Tibial nerve (tissue), 4 donors: ENCODE results near the gene CACNG3. TPM values are rescaled to one million over a fixed set of nuclear protein-coding genes. Genes with fewer than 3 reads are reported as not detected.
"Not testable (repeated sequence)": the region's sequence is repeated elsewhere in the genome, so short reads cannot be mapped to it uniquely, and the experiment has no call there.

Source experiments
- DNase-seq, 2 donors: peaks; one replicate each; pipeline ENCODE4 v3.0.0-alpha.2; 2019; ENCODE audit warnings: low spot score in 2 of 2
- H3K27ac ChIP-seq, 4 donors: fragments of 200-600 bp; sonication (generic) in 3 of 4; one replicate each; pipeline ENCODE4 v1.5.1; 2017 to 2019; ENCODE audit warnings: mild to moderate bottlenecking in 1 of 4
- H3K27me3 ChIP-seq, 2 donors: fragments of 200-600 bp; sonication (generic) in 1 of 2; one replicate each; pipeline versions ENCODE4 v1.5.1 to v1.6.0; 2017 to 2019
- H3K36me3 ChIP-seq, 3 donors: fragments of 200-600 bp; sonication (generic); one replicate each; pipeline ENCODE4 v1.5.1; 2018 to 2019
- H3K4me1 ChIP-seq, 4 donors: fragments of 200-600 bp; sonication (generic) in 3 of 4; one replicate each; pipeline ENCODE4 v1.5.1; 2017 to 2019
- H3K4me3 ChIP-seq, 4 donors: fragments of 200-600 bp; sonication (generic) in 3 of 4; one replicate each; pipeline ENCODE4 v1.5.1; 2017 to 2019; ENCODE audit warnings: mild to moderate bottlenecking in 1 of 4, moderate library complexity in 1 of 4
- H3K9me3 ChIP-seq, 4 donors: fragments of 200-600 bp; sonication (generic) in 3 of 4; one replicate each; pipeline ENCODE4 v1.5.1; 2017 to 2019
- EP300 ChIP-seq, 2 donors: sonication (generic); formaldehyde crosslinking; IDR thresholded peaks; one replicate each; pipeline ENCODE4 v1.6.1; 2017; ENCODE audit warnings: antibody characterized with exemption in 2 of 2, mild to moderate bottlenecking in 1 of 2
- POLR2A ChIP-seq, 2 donors: fragments of 450-650 bp; IDR thresholded peaks; one replicate each; pipeline ENCODE4 v1.6.1; 2017; ENCODE audit warnings: antibody characterized with exemption in 2 of 2, mild to moderate bottlenecking in 2 of 2, moderate library complexity in 2 of 2
- WGBS, 2 donors: methylation state at CpG; one replicate each; pipeline ENCODE4 v1.1.5; 2018; 5-methylcytosine and 5-hydroxymethylcytosine counted together
- total RNA-seq, 4 donors: library from RNA; depleted of rRNA; stranded (reverse); fragments of >200 nt; gene quantifications; one replicate each; pipeline ENCODE4 v1.1.0, GENCODE V29; 2016
- TF ChIP-seq, protein P1 (sequence below), 5 experiments: fragments of 200-600 bp in 3 of 5; fragments of 450-650 bp in 2 of 5; sonication (generic) in 3 of 5; IDR thresholded peaks; one replicate each; pipeline ENCODE4 v1.5.1; 2016 to 2019; ENCODE audit warnings: antibody characterized with exemption in 5 of 5, mild to moderate bottlenecking in 3 of 5, moderate library complexity in 2 of 5

The CACNG3 gene
- total RNA-seq, 4 donors from 2014 or later, result not detected

- 73 to 81% methylated on average over 5 of the region's 5 CpGs for WGBS, 2 donors
- no peak for DNase-seq
- Histone ChIP-seq H3K9me3 (peaks cover 0 to 25% (median 2%) of the 10 kb centered on the region in 4 donors), H3K4me3 (no peak overlapping the region), H3K36me3 (no peaks in the 10 kb centered on the region), H3K27me3 (no peaks in the 10 kb centered on the region), H3K27ac (no peak overlapping the region), H3K4me1 (no peaks in the 10 kb centered on the region)
- TF ChIP-seq EP300 (IDR thresholded peaks at IDR 0.05) (no peak), POLR2A (IDR thresholded peaks at IDR 0.05) (no peak)
- TF ChIP-seq, protein P1, sequence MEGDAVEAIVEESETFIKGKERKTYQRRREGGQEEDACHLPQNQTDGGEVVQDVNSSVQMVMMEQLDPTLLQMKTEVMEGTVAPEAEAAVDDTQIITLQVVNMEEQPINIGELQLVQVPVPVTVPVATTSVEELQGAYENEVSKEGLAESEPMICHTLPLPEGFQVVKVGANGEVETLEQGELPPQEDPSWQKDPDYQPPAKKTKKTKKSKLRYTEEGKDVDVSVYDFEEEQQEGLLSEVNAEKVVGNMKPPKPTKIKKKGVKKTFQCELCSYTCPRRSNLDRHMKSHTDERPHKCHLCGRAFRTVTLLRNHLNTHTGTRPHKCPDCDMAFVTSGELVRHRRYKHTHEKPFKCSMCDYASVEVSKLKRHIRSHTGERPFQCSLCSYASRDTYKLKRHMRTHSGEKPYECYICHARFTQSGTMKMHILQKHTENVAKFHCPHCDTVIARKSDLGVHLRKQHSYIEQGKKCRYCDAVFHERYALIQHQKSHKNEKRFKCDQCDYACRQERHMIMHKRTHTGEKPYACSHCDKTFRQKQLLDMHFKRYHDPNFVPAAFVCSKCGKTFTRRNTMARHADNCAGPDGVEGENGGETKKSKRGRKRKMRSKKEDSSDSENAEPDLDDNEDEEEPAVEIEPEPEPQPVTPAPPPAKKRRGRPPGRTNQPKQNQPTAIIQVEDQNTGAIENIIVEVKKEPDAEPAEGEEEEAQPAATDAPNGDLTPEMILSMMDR (IDR thresholded peaks at IDR 0.05), result no peak
These were observed 21.4 kb upstream of the CACNG3 start for GRCh38 chr16:24234737-24235136.

- H3K27me3 ChIP-seq, result no peaks in the 10 kb centered on the region
- no peak overlapping the region for H3K4me3 ChIP-seq
- DNase-seq, result no peak
- WGBS, 2 donors, result 71 to 77% methylated on average over 2 of the region's 2 CpGs
- no peaks in the 10 kb centered on the region for H3K4me1 ChIP-seq
- H3K27ac ChIP-seq, result no peak overlapping the region
- peaks cover 0 to 25% (median 2%) of the 10 kb centered on the region in 4 donors for H3K9me3 ChIP-seq
- H3K36me3 ChIP-seq, result no peaks in the 10 kb centered on the region
- TF ChIP-seq EP300 (IDR thresholded peaks at IDR 0.05) (no peak), POLR2A (IDR thresholded peaks at IDR 0.05) (no peak)
- TF ChIP-seq, protein P1 (IDR thresholded peaks at IDR 0.05), result no peak
These were observed 20.3 kb upstream of the CACNG3 start for GRCh38 chr16:24235806-24236205.

- not testable (repeated sequence) for H3K27me3 ChIP-seq, H3K36me3 ChIP-seq, H3K27ac ChIP-seq, DNase-seq, H3K4me3 ChIP-seq, H3K4me1 ChIP-seq
- 54 to 67% methylated on average over 2 of the region's 2 CpGs for WGBS, 2 donors
- H3K9me3 ChIP-seq, result peaks cover 0 to 25% (median 2%) of the 10 kb centered on the region in 4 donors
These were observed 17.3 kb upstream of the CACNG3 start for GRCh38 chr16:24238846-24239245.

DNA sequence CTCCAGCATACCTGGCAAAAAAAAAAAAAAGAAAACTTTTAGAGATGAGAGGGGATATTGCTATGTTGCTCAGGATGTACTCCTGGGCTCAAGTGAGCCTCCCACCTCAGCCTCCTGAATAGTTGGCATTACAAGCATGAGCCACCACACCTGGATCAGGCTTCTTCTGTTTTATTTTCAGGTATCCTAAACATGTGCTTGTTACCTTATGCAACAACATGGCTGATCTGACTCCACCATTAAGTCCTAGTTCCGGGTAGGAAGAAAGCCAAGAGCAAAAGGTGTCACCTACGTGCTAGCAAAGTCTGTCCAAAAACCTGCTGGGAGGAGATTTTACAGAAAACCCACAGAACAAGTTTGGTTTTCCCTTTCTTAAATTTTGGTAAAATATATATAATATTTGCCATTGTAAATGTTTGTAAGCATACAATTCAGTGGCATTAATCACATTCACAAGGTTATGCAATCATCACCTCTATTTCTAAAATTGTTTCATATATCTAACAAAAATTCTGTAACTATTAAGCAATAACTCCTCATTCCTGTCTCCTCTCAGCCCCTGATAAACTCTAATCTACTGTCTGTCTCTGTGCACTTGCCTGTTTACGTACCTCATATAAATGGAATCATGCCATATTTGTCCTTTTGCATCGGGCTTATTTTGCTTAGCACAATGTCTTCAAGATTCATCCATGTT lies 9.1 kb upstream of the CACNG3 start:
- 83 to 84% methylated on average over 4 of the region's 4 CpGs for WGBS, 2 donors
- Histone ChIP-seq H3K4me3 (no peak overlapping the region), H3K36me3 (no peaks in the 10 kb centered on the region), H3K9me3 (no peaks in the 10 kb centered on the region), H3K4me1 (no peaks in the 10 kb centered on the region), H3K27ac (no peak overlapping the region), H3K27me3 (no peaks in the 10 kb centered on the region)
- DNase-seq, result no peak
- TF ChIP-seq, protein P1 (IDR thresholded peaks at IDR 0.05), result no peak
- TF ChIP-seq POLR2A (IDR thresholded peaks at IDR 0.05) (no peak), EP300 (IDR thresholded peaks at IDR 0.05) (no peak)

DNA sequence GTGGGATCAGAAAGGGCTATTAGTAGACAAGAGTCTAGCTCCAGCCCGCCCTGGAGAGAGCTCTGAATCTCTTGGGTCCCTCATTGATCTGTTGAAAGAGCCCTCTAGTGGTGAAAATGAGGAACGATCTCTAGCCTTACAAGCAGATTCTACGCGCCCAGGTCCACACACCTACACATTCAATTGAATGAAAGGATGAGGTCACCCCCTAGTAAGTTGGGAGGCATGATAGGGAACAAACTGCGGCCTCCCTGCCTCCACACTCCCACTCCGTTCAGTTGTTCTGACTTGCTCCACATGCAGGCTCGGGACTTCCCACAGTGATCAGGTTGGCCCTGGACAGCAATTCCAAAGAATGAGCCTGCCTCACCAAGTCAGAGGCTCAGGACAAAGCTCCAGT lies 2.9 kb upstream of the CACNG3 start:
- peaks cover 0 to 40% of the 10 kb centered on the region in 2 donors for H3K27me3 ChIP-seq
- H3K36me3 ChIP-seq, result no peaks in the 10 kb centered on the region
- no peaks in the 10 kb centered on the region for H3K9me3 ChIP-seq
- no peak for DNase-seq
- H3K27ac ChIP-seq, result no peak overlapping the region
- no peak overlapping the region for H3K4me3 ChIP-seq
- WGBS, 2 donors, result 11 to 16% methylated on average over 7 of the region's 7 CpGs
- no peaks in the 10 kb centered on the region for H3K4me1 ChIP-seq
- TF ChIP-seq EP300 (IDR thresholded peaks at IDR 0.05) (no peak), POLR2A (IDR thresholded peaks at IDR 0.05) (no peak)
- TF ChIP-seq, protein P1 (IDR thresholded peaks at IDR 0.05), result peak; percentile 43 to 66 (median 46)
